HCT116 (cell line): ENCODE measurements around the gene GPANK1. TPM values are rescaled to one million over a fixed set of nuclear protein-coding genes. Genes with fewer than 3 reads are reported as not detected.

Source experiments
- ATAC-seq: fragments of 200-7000 bp; cut with Tn5 transposase; 2 replicates; pipeline ENCODE4 v1.9.1; 2020; ENCODE audit warnings: mild to moderate bottlenecking, moderate library complexity
- BruUV-seq: library from RNA; stranded (reverse); fragments of 400-500 nt; replicated peaks from 2 replicates; lab custom pipeline; 2021; lab: Mats Ljungman, UMichigan
- CTCF ChIA-PET: fragments of 300-600 bp; sonication (Branson Sonifier 250); formaldehyde crosslinking; loops from one replicate; lab custom pipeline; 2021; ENCODE audit warnings: antibody characterized with exemption; lab: Charles Lee
- POLR2A ChIA-PET: fragments of 300-600, 350-600 bp; sonication (Branson Sonifier 250); formaldehyde crosslinking; loops from one replicate; lab custom pipeline; 2021; ENCODE audit warnings: antibody characterized with exemption; lab: Charles Lee
- RAD21 ChIA-PET, 2 experiments: fragments of 300-600 bp; sonication (Branson Sonifier 250); formaldehyde crosslinking; loops; one replicate each; lab custom pipeline; 2023; ENCODE audit warnings: low total read pairs in 2 of 2; ENCODE audit not compliant: uncharacterized antibody in 2 of 2, unreplicated experiment in 2 of 2, low non-redundant PET in 1 of 2; lab: Charles Lee
- DNase-seq: peaks from one replicate; pipeline ENCODE4 v3.0.0-alpha.2; 2010; ENCODE audit warnings: low read depth, low spot score
- H2AFZ ChIP-seq: fragments of 200-600 bp; shearing (Covaris generic), sonication (generic); 2 replicates; pipeline ENCODE4 v1.6.1; 2017; ENCODE audit warnings: low read depth, mixed run types, mixed read lengths, antibody characterized with exemption, low read length; ENCODE audit not compliant: poor library complexity, severe bottlenecking
- H3K27ac ChIP-seq: 2 replicates; pipeline ENCODE4 v1.5.1; 2012; ENCODE audit warnings: low read depth, low read length
- H3K27me3 ChIP-seq: fragments of 200-600 bp; sonication (generic); 2 replicates; pipeline ENCODE4 v1.6.1; 2016; ENCODE audit warnings: mixed run types, low read length, mixed read lengths; ENCODE audit not compliant: insufficient read depth
- H3K36me3 ChIP-seq, 2 experiments: fragments of 200-500 bp in 1 of 2; fragments of 200-600 bp in 1 of 2; sonication (Bioruptor generic) in 1 of 2; sonication (generic) in 1 of 2; 2 replicates each; pipeline versions ENCODE4 v1.5.1 to v1.6.1; 2014 to 2016; ENCODE audit warnings: low read length in 2 of 2, inconsistent platforms in 1 of 2, mixed read lengths in 1 of 2, mixed run types in 1 of 2; ENCODE audit not compliant: insufficient read depth in 2 of 2, control insufficient read depth in 1 of 2
- H3K4me1 ChIP-seq, 2 experiments: fragments of 200-600 bp in 1 of 2; sonication (generic) in 1 of 2; 2 replicates each; pipeline versions ENCODE4 v1.5.1 to v1.6.1; 2012 to 2017; ENCODE audit warnings: low read length in 2 of 2, inconsistent platforms in 1 of 2, mild to moderate bottlenecking in 1 of 2, mixed read lengths in 1 of 2, mixed run types in 1 of 2, moderate library complexity in 1 of 2; ENCODE audit not compliant: insufficient read depth in 2 of 2, control insufficient read depth in 1 of 2
- H3K4me2 ChIP-seq: fragments of 200-600 bp; sonication (generic); 2 replicates; pipeline ENCODE4 v1.6.1; 2017; ENCODE audit warnings: mixed run types, low read length, mixed read lengths
- H3K4me3 ChIP-seq, 2 experiments: fragments of 200-600 bp in 1 of 2; sonication (generic) in 1 of 2; replicated peaks in 1 of 2; 2 replicates each; pipeline ENCODE4 v1.5.1; 2011 to 2016; ENCODE audit warnings: low read length in 2 of 2, control low read depth in 1 of 2, low read depth in 1 of 2, mild to moderate bottlenecking in 1 of 2, mixed read lengths in 1 of 2, mixed run types in 1 of 2
- H3K79me2 ChIP-seq: fragments of 200-600 bp; sonication (generic); 2 replicates; pipeline ENCODE4 v1.6.1; 2017; ENCODE audit warnings: mild to moderate bottlenecking, mixed run types, low read length, moderate library complexity, mixed read lengths; ENCODE audit not compliant: insufficient read depth
- H3K9ac ChIP-seq: fragments of 200-600 bp; sonication (generic); 2 replicates; pipeline ENCODE4 v1.6.1; 2016; ENCODE audit warnings: low read length, mixed read lengths
- H3K9me2 ChIP-seq: fragments of 200-600 bp; sonication (generic), shearing (Covaris generic); 2 replicates; pipeline ENCODE4 v1.6.1; 2017; ENCODE audit warnings: mixed run types, mild to moderate bottlenecking, moderate library complexity; ENCODE audit not compliant: insufficient read depth
- H3K9me3 ChIP-seq, 2 experiments: fragments of 200-500 bp in 1 of 2; fragments of 200-600 bp in 1 of 2; sonication (Bioruptor generic) in 1 of 2; sonication (generic) in 1 of 2; 2 replicates each; pipeline ENCODE4 v1.6.1; 2014 to 2017; ENCODE audit warnings: low read length in 2 of 2, mixed read lengths in 2 of 2, inconsistent platforms in 1 of 2, low read depth in 1 of 2, mild to moderate bottlenecking in 1 of 2, mixed run types in 1 of 2, moderate library complexity in 1 of 2; ENCODE audit not compliant: control insufficient read depth in 1 of 2, insufficient read depth in 1 of 2
- H4K20me1 ChIP-seq: fragments of 200-600 bp; sonication (generic), shearing (Covaris generic); 2 replicates; pipeline ENCODE4 v1.6.1; 2017; ENCODE audit warnings: mixed run types, mild to moderate bottlenecking, moderate library complexity; ENCODE audit not compliant: insufficient read depth
- ATF3 ChIP-seq: IDR thresholded peaks from 2 replicates; pipeline ENCODE4 v1.6.1; 2012
- CEBPB ChIP-seq: IDR thresholded peaks from 2 replicates; pipeline ENCODE4 v1.6.1; 2012; ENCODE audit warnings: low read depth
- ELF1 ChIP-seq: IDR thresholded peaks from 2 replicates; pipeline ENCODE4 v1.6.1; 2012; ENCODE audit warnings: low read depth, borderline replicate concordance
- JUND ChIP-seq: IDR thresholded peaks from 2 replicates; pipeline ENCODE4 v1.6.1; 2012
- MAX ChIP-seq: IDR thresholded peaks from 2 replicates; pipeline ENCODE4 v1.6.1; 2012
- POLR2A ChIP-seq: IDR thresholded peaks from 2 replicates; pipeline ENCODE4 v1.7.0; 2011; ENCODE audit warnings: borderline replicate concordance; ENCODE audit not compliant: insufficient read depth, insufficient read length; ENCODE audit errors: extremely low read depth
- REST ChIP-seq: IDR thresholded peaks from 2 replicates; pipeline ENCODE4 v1.6.1; 2012; ENCODE audit warnings: low read depth
- SP1 ChIP-seq: IDR thresholded peaks from 2 replicates; pipeline ENCODE4 v1.6.1; 2012; ENCODE audit warnings: low read depth
- ZBTB33 ChIP-seq: IDR thresholded peaks from 2 replicates; pipeline ENCODE4 v1.6.1; 2011; ENCODE audit warnings: mild to moderate bottlenecking, low read length, moderate library complexity; ENCODE audit not compliant: insufficient replicate concordance; ENCODE audit errors: extremely low read depth
- intact Hi-C: fragments of 100-400 bp; cut with micrococcal nuclease; formaldehyde crosslinking; loops from 2 replicates; pipeline ENCODE4 v1.10.0; 2022
- total RNA-seq: library from RNA; stranded (reverse); gene quantifications from one replicate; pipeline ENCODE4 v1.2.1, GENCODE V29; 2021; ENCODE audit not compliant: unreplicated experiment

The GPANK1 gene
- total RNA-seq, 1 experiment from 2014 or later: 14.8 TPM

GRCh38 chr6:31713991-31714684, 49.3 kb upstream of the GPANK1 start:
- Histone ChIP-seq H4K20me1 (no peaks in the 10 kb centered on the region), H3K4me2 (peak overlapping the region; percentile 67), H3K9me2 (no peaks in the 10 kb centered on the region), H3K27ac (no peak overlapping the region), H3K9ac (peak overlapping the region; percentile 28), H2AFZ (peak overlapping the region; percentile 79), H3K4me1 (peaks cover 34 to 45% of the 10 kb centered on the region in 2 experiments), H3K27me3 (no peaks in the 10 kb centered on the region), H3K4me3 (0 out of 4 replicates have a peak overlapping the region, but pooled peaks of 1 of the 2 experiments have one; percentile 15), H3K79me2 (no peaks in the 10 kb centered on the region), H3K36me3 (no peaks in the 10 kb centered on the region), H3K9me3 (no peaks in the 10 kb centered on the region)
- no peak for TF ChIP-seq JUND
- TF ChIP-seq MAX: no peak
- no peak for TF ChIP-seq POLR2A
- TF ChIP-seq ELF1: no peak
- TF ChIP-seq CEBPB: no peak
- DNase-seq (no peak), ATAC-seq (peak; percentile 6; the same call in 1 of the 2 replicates)
- ChIA-PET POLR2A (interaction anchor here (1.0 to 1.2 kb wide), 2 partner anchors 10 to 113 kb away, joined by 5 read pairs; partner anchors contain the start of genes ABHD16A and HSPA1B), RAD21 (no interaction called here), CTCF (no interaction called here)
- BruUV-seq: no TSS peak
- intact Hi-C loops: no loop called here

GRCh38 chr6:31713465-31713864, 48.7 kb upstream of the GPANK1 start:
- H3K4me2 ChIP-seq: peak overlapping the region; percentile 67
- H3K27me3 ChIP-seq: no peaks in the 10 kb centered on the region
- intact Hi-C loops: no loop called here
- H3K9ac ChIP-seq: no peak overlapping the region
- CTCF ChIA-PET: interaction anchor here (1.5 kb wide), 1 partner anchor 23 kb away, joined by 4 read pairs; the partner anchor contains the start of gene CLIC1
- no peak overlapping the region for H3K4me3 ChIP-seq
- H3K79me2 ChIP-seq: no peaks in the 10 kb centered on the region
- H3K27ac ChIP-seq: no peak overlapping the region
- no peaks in the 10 kb centered on the region for H3K9me2 ChIP-seq
- peaks cover 27 to 38% of the 10 kb centered on the region in 2 experiments for H3K4me1 ChIP-seq
- RAD21 ChIA-PET: no interaction called here
- H2AFZ ChIP-seq: no peak overlapping the region
- no peaks in the 10 kb centered on the region for H3K36me3 ChIP-seq
- ATAC-seq (no peak), DNase-seq (no peak)
- H3K9me3 ChIP-seq: no peaks in the 10 kb centered on the region
- no peaks in the 10 kb centered on the region for H4K20me1 ChIP-seq
- BruUV-seq: no TSS peak
- POLR2A ChIA-PET: interaction anchor here (1.0 kb wide), 1 partner anchor 10 kb away, joined by 5 read pairs; the partner anchor contains the start of gene ABHD16A
- TF ChIP-seq MAX (no peak), CEBPB (no peak), REST (no peak), ATF3 (no peak), SP1 (no peak), POLR2A (no peak), ZBTB33 (no peak)
